ENCODE data around the gene MAP7D3. TPM values are rescaled to one million over a fixed set of nuclear protein-coding genes. Genes with fewer than 3 reads are reported as not detected.

The MAP7D3 gene
- total and polyA plus RNA-seq, 12 donors, result 5.9 to 14.9 (median 7.9) TPM

DNA sequence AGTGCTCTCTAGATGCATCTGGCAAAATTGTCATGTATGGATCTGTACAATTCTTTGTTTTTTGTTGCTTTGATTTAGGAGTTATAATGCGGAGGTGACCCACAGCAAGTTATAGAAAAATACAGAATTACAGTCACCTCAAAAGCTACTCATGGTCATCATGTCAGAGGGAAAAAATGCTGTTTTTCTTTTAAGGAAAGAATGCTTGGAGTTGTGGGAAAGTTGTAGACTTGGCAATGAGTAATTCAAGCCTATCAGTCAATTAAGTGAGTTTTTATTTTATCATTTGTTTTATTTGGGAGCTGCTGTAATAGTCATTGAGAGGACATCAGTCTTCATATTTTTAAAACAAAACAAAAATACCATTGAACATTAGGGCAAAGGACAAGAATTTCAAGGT is 87.5 kb downstream of the MAP7D3 start:
- no peaks in the 10 kb centered on the region for H3K27me3 ChIP-seq
- H3K27ac ChIP-seq, result no peak overlapping the region
- DNase-seq, result no peak
- TF ChIP-seq CTCF (IDR thresholded peaks at IDR 0.05) (no peak), POLR2A (IDR thresholded peaks at IDR 0.05) (no peak)
- H3K4me1 ChIP-seq (replicated peaks in 1 of 2), result no peaks in the 10 kb centered on the region
- H3K9me3 ChIP-seq (replicated peaks in 1 of 3), result no peaks in the 10 kb centered on the region
- intact Hi-C loops (cut with DNase I), result loop anchor here (5.0 to 10.0 kb wide), 2 partner anchors 136 to 139 kb away; no protein-coding TSS in a partner anchor
- H3K36me3 ChIP-seq (replicated peaks in 1 of 2), result no peaks in the 10 kb centered on the region
- 70 to 87% (median 80%) methylated on average over 1 of the region's 1 CpG for WGBS, 4 donors
- no peak overlapping the region for H3K4me3 ChIP-seq

Other genes with a start within 250 kb of the MAP7D3 start
- gene FHL1, start 103.9 kb downstream of the MAP7D3 start, total RNA-seq, result 10 to 100 TPM; 23.2 to 72.7 (median 49.9) TPM
- gene FHL1, start 103.9 kb downstream of the MAP7D3 start, polyA plus RNA-seq, result 10 to 100 TPM; 46.7 to 78.0 (median 50.0) TPM
- gene ADGRG4, start 49.6 kb upstream of the MAP7D3 start, total RNA-seq, result under 1 TPM in 5 of 9 donors, not detected in 4; under 0.01 to 0.11 (median under 0.01) TPM
- gene ADGRG4, start 49.6 kb upstream of the MAP7D3 start, polyA plus RNA-seq, result under 1 TPM; under 0.01 to 0.07 (median 0.02) TPM
- gene BRS3, start 236.5 kb upstream of the MAP7D3 start, total RNA-seq, result not detected
- gene BRS3, start 236.5 kb upstream of the MAP7D3 start, polyA plus RNA-seq, result not detected
- 10 to 100 TPM; 29.4 to 83.6 (median 58.7) TPM for gene HTATSF1, start 246.2 kb upstream of the MAP7D3 start, total RNA-seq
- 100 to 1,000 TPM in 1 of 3 donors, 10 to 100 TPM in 2; 21.0 to 129 (median 45.5) TPM for gene HTATSF1, start 246.2 kb upstream of the MAP7D3 start, polyA plus RNA-seq